GM23338 (cell line): ENCODE data around the gene SPATS2. TPM values are rescaled to one million over a fixed set of nuclear protein-coding genes. Genes with fewer than 3 reads are reported as not detected.

ENCODE experiments used
- ATAC-seq: fragments of 200-7000 bp; cut with Tn5 transposase; 3 replicates; pipeline ENCODE4 v1.9.1; 2020
- DNase-seq: peaks from one replicate; pipeline ENCODE4 v3.0.0-alpha.2; 2015; ENCODE audit warnings: low spot score
- H2AFZ ChIP-seq: fragments of 200-600 bp; sonication (generic); 2 replicates; pipeline ENCODE4 v1.8.0; 2016; ENCODE audit warnings: antibody characterized with exemption, mild to moderate bottlenecking, moderate library complexity
- H3F3A ChIP-seq: fragments of 200-600 bp; sonication (generic); replicated peaks from 2 replicates; pipeline ENCODE4 v1.8.0; 2017; ENCODE audit warnings: antibody characterized with exemption, mixed run types, low read depth
- H3K27ac ChIP-seq: fragments of 200-600 bp; sonication (generic); 2 replicates; pipeline ENCODE4 v1.6.1; 2016; ENCODE audit warnings: low read depth
- H3K27me3 ChIP-seq: fragments of 200-600 bp; sonication (generic); 2 replicates; pipeline ENCODE4 v1.8.0; 2016; ENCODE audit warnings: mild to moderate bottlenecking, mixed run types, moderate library complexity; ENCODE audit not compliant: insufficient read depth
- H3K36me3 ChIP-seq: fragments of 200-600 bp; sonication (generic); 2 replicates; pipeline ENCODE4 v1.8.0; 2016; ENCODE audit warnings: mild to moderate bottlenecking; ENCODE audit not compliant: insufficient read depth
- H3K4me1 ChIP-seq: fragments of 200-600 bp; sonication (generic); 2 replicates; pipeline ENCODE4 v1.8.0; 2016; ENCODE audit warnings: mild to moderate bottlenecking, moderate library complexity; ENCODE audit not compliant: insufficient read depth
- H3K4me2 ChIP-seq: fragments of 200-600 bp; sonication (generic); 2 replicates; pipeline ENCODE4 v1.7.1; 2017; ENCODE audit warnings: mixed run types
- H3K4me3 ChIP-seq: fragments of 200-600 bp; sonication (generic); 2 replicates; pipeline ENCODE4 v1.6.1; 2016; ENCODE audit warnings: mixed run types
- H3K79me2 ChIP-seq: fragments of 200-600 bp; sonication (generic); replicated peaks from 2 replicates; pipeline ENCODE4 v1.8.0; 2017; ENCODE audit warnings: mild to moderate bottlenecking; ENCODE audit not compliant: insufficient read depth
- H3K9me2 ChIP-seq: fragments of 200-600 bp; sonication (generic); 2 replicates; pipeline ENCODE4 v1.8.0; 2017; ENCODE audit not compliant: insufficient read depth
- H4K20me1 ChIP-seq: fragments of 200-600 bp; sonication (generic); replicated peaks from 2 replicates; pipeline ENCODE4 v1.8.0; 2017; ENCODE audit warnings: mild to moderate bottlenecking; ENCODE audit not compliant: insufficient read depth
- H3K27ac Mint-ChIP-seq: 2 replicates; pipeline ENCODE4 v1.8.0; 2020; ENCODE audit warnings: inconsistent platforms, mild to moderate bottlenecking, moderate library complexity, mixed read lengths
- H3K27me3 Mint-ChIP-seq: 3 replicates; pipeline ENCODE4 v1.8.0; 2022; ENCODE audit warnings: low read depth, mild to moderate bottlenecking, moderate library complexity, mixed read lengths, inconsistent platforms; ENCODE audit not compliant: insufficient read depth, poor library complexity
- H3K36me3 Mint-ChIP-seq: 3 replicates; pipeline ENCODE4 v1.8.0; 2021; ENCODE audit warnings: low read depth, mild to moderate bottlenecking, inconsistent platforms, moderate library complexity, mixed read lengths
- H3K4me1 Mint-ChIP-seq: 3 replicates; pipeline ENCODE4 v1.8.0; 2020; ENCODE audit warnings: mild to moderate bottlenecking, inconsistent platforms, mixed read lengths
- H3K4me3 Mint-ChIP-seq: 3 replicates; pipeline ENCODE4 v1.8.0; 2021; ENCODE audit warnings: moderate library complexity, mild to moderate bottlenecking, inconsistent platforms, mixed read lengths
- H3K9me3 Mint-ChIP-seq: 3 replicates; pipeline ENCODE4 v1.8.0; 2020; ENCODE audit warnings: moderate library complexity, mild to moderate bottlenecking, inconsistent platforms, mixed read lengths
- CREB1 ChIP-seq: fragments of 250-450 bp; sonication (Bioruptor Pico); IDR thresholded peaks from 2 replicates; pipeline ENCODE4 v1.5.0; 2020; ENCODE audit warnings: low read depth, mild to moderate bottlenecking, moderate library complexity
- CTCF ChIP-seq, 2 experiments: fragments of 200-600 bp in 1 of 2; sonication (generic) in 1 of 2; conservative IDR thresholded peaks; 2 replicates each; pipeline versions ENCODE4 v1.5.1 to v1.6.1; 2016 to 2017; ENCODE audit warnings: antibody characterized with exemption in 2 of 2, low read depth in 2 of 2, mild to moderate bottlenecking in 2 of 2, moderate library complexity in 1 of 2
- ETS1 ChIP-seq: IDR thresholded peaks from 2 replicates; pipeline ENCODE4 v1.6.1; 2016; ENCODE audit warnings: antibody characterized with exemption
- JUNB ChIP-seq: IDR thresholded peaks from one replicate; pipeline ENCODE4 v1.6.1; 2016; ENCODE audit warnings: antibody characterized with exemption; ENCODE audit not compliant: unreplicated experiment
- NANOG ChIP-seq: IDR thresholded peaks from 2 replicates; pipeline ENCODE4 v1.6.1; 2016; ENCODE audit warnings: antibody characterized with exemption, borderline replicate concordance
- STAT1 ChIP-seq: IDR thresholded peaks from one replicate; pipeline ENCODE4 v1.6.1; 2016; ENCODE audit warnings: antibody characterized with exemption; ENCODE audit not compliant: unreplicated experiment
- ZNF114 ChIP-seq: fragments of 250-450 bp; sonication (Bioruptor Pico); IDR thresholded peaks from 2 replicates; pipeline ENCODE4 v1.5.0; 2020; ENCODE audit warnings: mild to moderate bottlenecking, moderate library complexity
- ZNF331 ChIP-seq: fragments of 250-450 bp; sonication (Bioruptor Pico); IDR thresholded peaks from 2 replicates; pipeline ENCODE4 v1.5.0; 2020; ENCODE audit warnings: low read depth, mild to moderate bottlenecking, moderate library complexity
- ZNF462 ChIP-seq: fragments of 250-450 bp; sonication (Bioruptor Pico); IDR thresholded peaks from 2 replicates; pipeline ENCODE4 v1.5.0; 2020; ENCODE audit warnings: mild to moderate bottlenecking, moderate library complexity
- polyA plus RNA-seq: library from polyadenylated mRNA; unstranded; fragments of >200 nt; fragmentation: Nextera tagmentation; extraction: Ambion mirVana; gene quantifications from 2 replicates; pipeline ENCODE4 v1.2.1, GENCODE V29; 2016
- total RNA-seq: library from RNA; depleted of rRNA; stranded (reverse); fragments of >200 nt; shearing (Covaris generic); gene quantifications from 2 replicates; pipeline ENCODE4 v1.2.3, GENCODE V29; 2014

SPATS2 gene
- total and polyA plus RNA-seq, 2 experiments from 2014 or later = 20.6 to 61.0 TPM

GRCh38 chr12:49524660-49525324 is 157.5 kb downstream of the SPATS2 start:
- H3K4me1 ChIP-seq = peaks cover 6% of the 10 kb centered on the region; the same call in 1 of the 2 replicates
- no peak overlapping the region for H3K4me2 ChIP-seq
- DNase-seq (no peak), ATAC-seq (no peak)
- no peaks in the 10 kb centered on the region for H3K27me3 ChIP-seq
- no peaks in the 10 kb centered on the region for H3K9me2 ChIP-seq
- Mint-ChIP-seq H3K27me3 (no peaks in the 10 kb centered on the region), H3K9me3 (no peaks in the 10 kb centered on the region), H3K27ac (no peak overlapping the region), H3K4me1 (peaks cover 8% of the 10 kb centered on the region; the same call in 2 of the 3 replicates), H3K4me3 (no peak overlapping the region), H3K36me3 (peaks cover 24% of the 10 kb centered on the region)
- H3K79me2 ChIP-seq = no peaks in the 10 kb centered on the region
- H3K27ac ChIP-seq = no peak overlapping the region
- no peaks in the 10 kb centered on the region; the same call in 1 of the 2 replicates for H4K20me1 ChIP-seq
- H3K36me3 ChIP-seq = no peaks in the 10 kb centered on the region
- H3F3A ChIP-seq = no peaks in the 10 kb centered on the region
- H2AFZ ChIP-seq = no peak overlapping the region
- TF ChIP-seq CREB1 (CRISPR knock-in tag) (no peak), ZNF331 (no peak), NANOG (no peak), CTCF (conservative IDR thresholded peaks at IDR 0.05; ENCODE audit: low read depth in 2 of 2) (no peak), ZNF114 (CRISPR knock-in tag) (no peak), ETS1 (no peak), ZNF462 (CRISPR knock-in tag) (no peak), STAT1 (no peak), JUNB (no peak)
- no peak overlapping the region for H3K4me3 ChIP-seq
